Keratinocyte (primary cell): ENCODE data around the gene NPPC. TPM values are rescaled to one million over a fixed set of nuclear protein-coding genes. Genes with fewer than 3 reads are reported as not detected.

ENCODE experiments used
- DNase-seq: peaks from one replicate; pipeline ENCODE4 v3.0.0-alpha.2; 2011; ENCODE audit warnings: low read depth, missing footprints, low spot score
- FAIRE-seq: peaks from 2 replicates; lab custom pipeline; 2011; peaks lifted over from hg19 to GRCh38; lab: Jason Lieb, UNC
- H2AFZ ChIP-seq: 2 replicates; pipeline ENCODE4 v1.6.0; 2012; ENCODE audit warnings: low read length, control low read depth, inconsistent platforms; ENCODE audit not compliant: control insufficient read depth
- H3K27ac ChIP-seq: 2 replicates; pipeline ENCODE4 v1.5.1; 2011; ENCODE audit warnings: low read length; ENCODE audit not compliant: control insufficient read depth, insufficient read depth
- H3K27me3 ChIP-seq: 3 replicates; pipeline ENCODE4 v1.6.0; 2011; ENCODE audit warnings: low read length; ENCODE audit not compliant: control insufficient read depth, insufficient read depth; ENCODE audit errors: extremely low read depth
- H3K36me3 ChIP-seq, 2 experiments: 2 replicates in 1 of 2; 3 replicates in 1 of 2; pipeline ENCODE4 v1.5.1; 2011; ENCODE audit warnings: low read length in 2 of 2, mild to moderate bottlenecking in 1 of 2; ENCODE audit not compliant: control insufficient read depth in 2 of 2, insufficient read depth in 2 of 2; ENCODE audit errors: extremely low read depth in 1 of 2
- H3K4me1 ChIP-seq: 3 replicates; pipeline ENCODE4 v1.5.1; 2011; ENCODE audit warnings: low read length; ENCODE audit not compliant: control insufficient read depth, insufficient read depth; ENCODE audit errors: extremely low read depth
- H3K4me2 ChIP-seq: 3 replicates; pipeline ENCODE4 v1.6.0; 2011; ENCODE audit warnings: low read depth, low read length; ENCODE audit not compliant: control insufficient read depth, insufficient read depth; ENCODE audit errors: extremely low read depth
- H3K4me3 ChIP-seq, 3 experiments: fragments of 200-600 bp in 1 of 3; sonication (generic) in 1 of 3; 2 replicates in 2 of 3; 3 replicates in 1 of 3; pipeline ENCODE4 v1.5.1; 2011 to 2016; ENCODE audit warnings: low read length in 3 of 3, mild to moderate bottlenecking in 3 of 3, control low read depth in 2 of 3, inconsistent platforms in 1 of 3, low read depth in 1 of 3, mixed read lengths in 1 of 3, mixed run types in 1 of 3, moderate library complexity in 1 of 3; ENCODE audit not compliant: control insufficient read depth in 2 of 3, insufficient read depth in 2 of 3; ENCODE audit errors: extremely low read depth in 1 of 3
- H3K79me2 ChIP-seq: 2 replicates; pipeline ENCODE4 v1.6.0; 2012; ENCODE audit warnings: low read length; ENCODE audit not compliant: control insufficient read depth, insufficient read depth
- H3K9ac ChIP-seq: 3 replicates; pipeline ENCODE4 v1.6.0; 2011; ENCODE audit warnings: low read length; ENCODE audit not compliant: control insufficient read depth, insufficient read depth; ENCODE audit errors: extremely low read depth
- H3K9me1 ChIP-seq: 3 replicates; pipeline ENCODE4 v1.6.0; 2011; ENCODE audit warnings: low read length; ENCODE audit not compliant: control insufficient read depth, insufficient read depth; ENCODE audit errors: extremely low read depth
- H3K9me3 ChIP-seq: 2 replicates; pipeline ENCODE4 v1.5.1; 2012; ENCODE audit warnings: low read depth, low read length; ENCODE audit not compliant: control insufficient read depth
- H4K20me1 ChIP-seq: 3 replicates; pipeline ENCODE4 v1.6.0; 2011; ENCODE audit warnings: low read length; ENCODE audit not compliant: control insufficient read depth, insufficient read depth; ENCODE audit errors: extremely low read depth
- CTCF ChIP-seq, 3 experiments: IDR thresholded peaks in 1 of 3; conservative IDR thresholded peaks in 1 of 3; optimal IDR thresholded peaks in 1 of 3; 2 replicates in 2 of 3; 3 replicates in 1 of 3; pipeline versions ENCODE3 to v1.5.1; 2011; ENCODE audit warnings: low read length in 3 of 3, mild to moderate bottlenecking in 3 of 3, moderate library complexity in 2 of 3, control low read depth in 1 of 3, inconsistent platforms in 1 of 3; ENCODE audit not compliant: insufficient read depth in 2 of 3; ENCODE audit errors: extremely low read depth in 1 of 3
- EZH2 ChIP-seq: IDR thresholded peaks from one replicate; pipeline ENCODE4 v1.6.1; 2012; ENCODE audit warnings: inconsistent platforms, mild to moderate bottlenecking, low read length, moderate library complexity
- dilution Hi-C: fragments of 300-500 bp; cut with MboI; formaldehyde crosslinking; loops from one replicate; pipeline ENCODE4 v1.7.0; 2020; ENCODE audit warnings: low sequenced_read_pairs; ENCODE audit not compliant: extremely low pct_ligation_motif_present
- polyA plus RNA-seq, 5 experiments: library from polyadenylated mRNA; depleted of rRNA in 3 of 5; stranded (reverse) in 3 of 5; stranded (forward) in 1 of 5; unstranded in 1 of 5; fragments of >200 nt; gene quantifications; 1 replicate in 1 of 5; 2 replicates in 3 of 5; 3 replicates in 1 of 5; pipeline versions ENCODE4 v1.2.1 to v1.2.3, GENCODE V29; 2011 to 2012; ENCODE audit warnings: missing spikeins in 2 of 5, low read depth in 1 of 5, low replicate concordance in 1 of 5

Gene NPPC
- polyA plus RNA-seq, 1 donor (not counting 4 experiments of a cell fraction or from before 2014, with no cell fraction given) = not detected

- no peaks in the 10 kb centered on the region for H3K9me1 ChIP-seq
- no peak for DNase-seq
- no peak overlapping the region for H2AFZ ChIP-seq
- no peaks in the 10 kb centered on the region for H3K36me3 ChIP-seq
- H3K27me3 ChIP-seq = peaks cover 6% of the 10 kb centered on the region
- TF ChIP-seq EZH2 = no peak
- no peak overlapping the region for H3K4me3 ChIP-seq
- FAIRE-seq = no peak
- no peaks in the 10 kb centered on the region for H3K9me3 ChIP-seq
- no peak overlapping the region for H3K4me2 ChIP-seq
- no peaks in the 10 kb centered on the region for H3K4me1 ChIP-seq
- no peak overlapping the region for H3K27ac ChIP-seq
- dilution Hi-C loops = no loop called here
- H4K20me1 ChIP-seq = no peaks in the 10 kb centered on the region
- no peaks in the 10 kb centered on the region for H3K79me2 ChIP-seq
- no peak overlapping the region for H3K9ac ChIP-seq
Measured at GRCh38 chr2:231939022-231939421, 12.8 kb upstream of the NPPC start.

GRCh38 chr2:231937057-231937456 is 10.9 kb upstream of the NPPC start:
- Histone ChIP-seq H3K27me3 (peaks cover 6% of the 10 kb centered on the region), H3K79me2 (no peaks in the 10 kb centered on the region), H2AFZ (no peak overlapping the region), H3K4me3 (no peak overlapping the region), H3K4me1 (no peaks in the 10 kb centered on the region), H3K9me3 (no peaks in the 10 kb centered on the region), H3K4me2 (no peak overlapping the region), H3K36me3 (no peaks in the 10 kb centered on the region), H3K9me1 (no peaks in the 10 kb centered on the region), H3K9ac (no peak overlapping the region), H3K27ac (no peak overlapping the region), H4K20me1 (no peaks in the 10 kb centered on the region)
- no peak for DNase-seq
- FAIRE-seq = no peak
- dilution Hi-C loops = no loop called here
- TF ChIP-seq EZH2 = no peak
- no peak for TF ChIP-seq CTCF (optimal IDR thresholded peaks at IDR 0.05 in 1 of 3, IDR thresholded peaks at IDR 0.05 in 1 of 3, conservative IDR thresholded peaks at IDR 0.05 in 1 of 3; ENCODE audit: extremely low read depth in 1 of 3, insufficient read depth in 2 of 3, low read length in 3 of 3)

GRCh38 chr2:231936491-231936890 is 10.3 kb upstream of the NPPC start:
- no peak overlapping the region for H3K4me2 ChIP-seq
- H3K9me1 ChIP-seq = no peaks in the 10 kb centered on the region
- no peaks in the 10 kb centered on the region for H3K36me3 ChIP-seq
- H3K9me3 ChIP-seq = no peaks in the 10 kb centered on the region
- no peak overlapping the region for H3K27ac ChIP-seq
- H3K4me3 ChIP-seq = no peak overlapping the region
- dilution Hi-C loops = no loop called here
- H3K4me1 ChIP-seq = no peaks in the 10 kb centered on the region
- peaks cover 9% of the 10 kb centered on the region for H3K27me3 ChIP-seq
- no peaks in the 10 kb centered on the region for H3K79me2 ChIP-seq
- FAIRE-seq (no peak), DNase-seq (no peak)
- no peak overlapping the region for H3K9ac ChIP-seq
- no peak for TF ChIP-seq EZH2
- TF ChIP-seq CTCF (optimal IDR thresholded peaks at IDR 0.05 in 1 of 3, IDR thresholded peaks at IDR 0.05 in 1 of 3, conservative IDR thresholded peaks at IDR 0.05 in 1 of 3; ENCODE audit: extremely low read depth in 1 of 3, insufficient read depth in 2 of 3, low read length in 3 of 3) = no peak
- no peak overlapping the region for H2AFZ ChIP-seq
- no peaks in the 10 kb centered on the region for H4K20me1 ChIP-seq
